Measurements from ENCODE around the gene AURKAIP1. TPM values are rescaled to one million over a fixed set of nuclear protein-coding genes. Genes with fewer than 3 reads are reported as not detected.

AURKAIP1 gene
- total RNA-seq, 1 experiment from 2014 or later = 823 TPM

DNA sequence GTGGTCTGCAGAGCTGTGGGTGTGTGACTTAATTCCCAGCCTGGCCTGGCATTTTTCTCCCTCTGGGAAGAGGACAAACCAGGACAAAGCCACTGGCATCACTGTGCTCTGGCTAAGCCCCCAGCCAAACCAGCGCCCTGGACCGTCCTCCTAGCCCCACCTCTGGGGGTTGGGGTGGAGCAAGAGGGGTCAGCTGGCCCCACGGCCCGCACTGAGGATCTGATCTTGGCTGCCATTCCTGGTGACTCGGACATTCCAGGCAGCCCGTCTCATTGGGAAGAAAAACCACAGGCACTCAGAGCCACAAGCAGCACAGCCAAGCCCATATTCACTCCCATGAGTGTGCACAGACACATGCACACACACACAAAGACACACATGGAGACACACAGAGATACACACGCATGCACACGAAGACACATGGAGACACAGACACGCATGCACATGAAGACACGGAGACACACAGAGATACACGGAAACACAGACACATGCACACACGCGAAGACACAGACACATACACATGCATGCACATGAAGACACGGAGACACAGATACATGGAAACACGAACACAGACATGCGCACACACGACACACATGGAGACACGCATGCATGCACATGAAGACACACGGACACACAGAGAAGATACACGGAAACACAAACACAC is 14.4 kb downstream of the AURKAIP1 start:
- peak; percentile 80 for ATAC-seq
- no peaks in the 10 kb centered on the region for H3K36me3 ChIP-seq (ENCODE audit: low read depth, low read length)
- DNase-seq = peak; percentile 97
- ChIA-PET CTCF (no interaction called here), POLR2A (ENCODE audit: unreplicated experiment) (no interaction called here)
- H3K79me2 ChIP-seq (ENCODE audit: low read length) = no peaks in the 10 kb centered on the region
- H3K9ac ChIP-seq (ENCODE audit: low read length) = no peak overlapping the region
- no peaks in the 10 kb centered on the region for H3K9me2 ChIP-seq (replicated peaks; ENCODE audit: low read length)
- no peaks in the 10 kb centered on the region for H4K20me1 ChIP-seq (ENCODE audit: low read length)
- TSS peak; percentile 25 for BruUV-seq (replicated peaks)
- peak overlapping the region; percentile 30 for H3K27ac ChIP-seq (ENCODE audit: low read length)
- no peak overlapping the region for H3K4me3 ChIP-seq (ENCODE audit: low read length)
- H3K9me3 ChIP-seq (ENCODE audit: low read length) = no peaks in the 10 kb centered on the region
- no peak overlapping the region for H2AFZ ChIP-seq (ENCODE audit: low read length)
- H3K4me1 ChIP-seq (ENCODE audit: insufficient read depth, low read length) = peaks cover 29% of the 10 kb centered on the region
- TF ChIP-seq, protein P1, sequence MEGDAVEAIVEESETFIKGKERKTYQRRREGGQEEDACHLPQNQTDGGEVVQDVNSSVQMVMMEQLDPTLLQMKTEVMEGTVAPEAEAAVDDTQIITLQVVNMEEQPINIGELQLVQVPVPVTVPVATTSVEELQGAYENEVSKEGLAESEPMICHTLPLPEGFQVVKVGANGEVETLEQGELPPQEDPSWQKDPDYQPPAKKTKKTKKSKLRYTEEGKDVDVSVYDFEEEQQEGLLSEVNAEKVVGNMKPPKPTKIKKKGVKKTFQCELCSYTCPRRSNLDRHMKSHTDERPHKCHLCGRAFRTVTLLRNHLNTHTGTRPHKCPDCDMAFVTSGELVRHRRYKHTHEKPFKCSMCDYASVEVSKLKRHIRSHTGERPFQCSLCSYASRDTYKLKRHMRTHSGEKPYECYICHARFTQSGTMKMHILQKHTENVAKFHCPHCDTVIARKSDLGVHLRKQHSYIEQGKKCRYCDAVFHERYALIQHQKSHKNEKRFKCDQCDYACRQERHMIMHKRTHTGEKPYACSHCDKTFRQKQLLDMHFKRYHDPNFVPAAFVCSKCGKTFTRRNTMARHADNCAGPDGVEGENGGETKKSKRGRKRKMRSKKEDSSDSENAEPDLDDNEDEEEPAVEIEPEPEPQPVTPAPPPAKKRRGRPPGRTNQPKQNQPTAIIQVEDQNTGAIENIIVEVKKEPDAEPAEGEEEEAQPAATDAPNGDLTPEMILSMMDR (conservative IDR thresholded peaks at IDR 0.05; ENCODE audit: low read depth, low read length) = no peak
- TF ChIP-seq EZH2 (IDR thresholded peaks at IDR 0.05; ENCODE audit: low read length, unreplicated experiment) (no peak), EZH2phosphoT487 (IDR thresholded peaks at IDR 0.05; ENCODE audit: borderline replicate concordance, low read length) (no peak)
- no peaks in the 10 kb centered on the region for H3K27me3 ChIP-seq (ENCODE audit: low read length)
- H3F3A ChIP-seq (ENCODE audit: low read length, unreplicated experiment) = no peaks in the 10 kb centered on the region
- peak overlapping the region; percentile 56 for H3K4me2 ChIP-seq (ENCODE audit: low read length)
- intact Hi-C loops (cut with micrococcal nuclease) = loop anchor here (2.0 kb wide), 1 partner anchor 16 kb away; no protein-coding TSS in a partner anchor

DNA sequence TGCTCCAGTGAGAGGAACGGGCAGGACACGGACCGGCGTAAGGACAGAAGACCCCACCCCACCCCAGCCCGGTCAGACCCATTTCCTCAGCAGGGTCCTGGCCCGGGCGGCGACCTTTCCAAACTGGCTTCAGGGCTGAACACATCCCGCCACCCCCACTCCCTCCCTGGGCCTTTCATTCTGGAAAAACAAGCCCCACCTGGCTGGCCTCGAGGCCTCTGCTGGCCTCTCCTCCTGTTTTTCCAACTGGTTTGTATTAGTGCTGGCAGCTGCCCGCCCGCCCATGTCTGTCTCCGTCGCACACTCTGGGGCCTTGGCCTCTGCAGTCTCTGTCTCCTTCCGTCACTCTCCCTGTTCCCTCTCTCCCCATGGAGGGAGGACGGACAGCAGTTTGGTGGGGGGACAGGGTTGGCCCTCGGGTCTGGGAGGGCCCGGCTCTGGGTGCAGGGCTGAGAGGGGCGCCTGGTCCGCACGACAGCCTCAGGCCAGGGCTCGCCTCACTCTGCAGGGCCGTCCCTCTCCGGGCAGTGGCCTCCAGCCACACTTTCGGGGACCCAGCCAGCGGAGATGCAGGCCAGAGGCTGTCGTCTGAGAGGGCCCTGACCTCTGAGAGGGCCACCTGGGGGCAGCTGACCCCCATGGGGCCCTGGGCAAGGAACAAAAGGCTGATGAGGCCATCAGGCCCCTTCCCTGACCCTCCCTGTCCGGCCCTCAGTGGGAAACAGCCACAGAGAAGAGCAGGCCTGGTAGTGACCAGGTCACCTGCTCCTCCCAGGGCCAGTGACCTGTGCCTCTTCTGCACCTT is 15.1 kb downstream of the AURKAIP1 start:
- no peak for DNase-seq
- BruUV-seq (replicated peaks) = no TSS peak
- TF ChIP-seq EZH2phosphoT487 (IDR thresholded peaks at IDR 0.05; ENCODE audit: borderline replicate concordance, low read length) (no peak), EZH2 (IDR thresholded peaks at IDR 0.05; ENCODE audit: low read length, unreplicated experiment) (no peak)
- TF ChIP-seq, protein P1 (conservative IDR thresholded peaks at IDR 0.05; ENCODE audit: low read depth, low read length) = no peak
- CTCF ChIA-PET = no interaction called here
- no peaks in the 10 kb centered on the region for H3K27me3 ChIP-seq (ENCODE audit: low read length)
- H3K9me3 ChIP-seq (ENCODE audit: low read length) = no peaks in the 10 kb centered on the region
- H3K4me2 ChIP-seq (ENCODE audit: low read length) = peak overlapping the region; percentile 56
- peak; percentile 11 for ATAC-seq
- POLR2A ChIA-PET (ENCODE audit: unreplicated experiment) = no interaction called here
- no peaks in the 10 kb centered on the region for H3K79me2 ChIP-seq (ENCODE audit: low read length)
- intact Hi-C loops (cut with micrococcal nuclease) = loop anchor here (2.0 kb wide), 1 partner anchor 15 kb away; no protein-coding TSS in a partner anchor
- peaks cover 30% of the 10 kb centered on the region for H3K4me1 ChIP-seq (ENCODE audit: insufficient read depth, low read length)
- H3K4me3 ChIP-seq (ENCODE audit: low read length) = no peak overlapping the region
- no peaks in the 10 kb centered on the region for H4K20me1 ChIP-seq (ENCODE audit: low read length)
- H3K9me2 ChIP-seq (replicated peaks; ENCODE audit: low read length) = no peaks in the 10 kb centered on the region
- no peak overlapping the region for H3K9ac ChIP-seq (ENCODE audit: low read length)
- no peak overlapping the region for H2AFZ ChIP-seq (ENCODE audit: low read length)
- H3K27ac ChIP-seq (ENCODE audit: low read length) = peak overlapping the region; percentile 30
- no peaks in the 10 kb centered on the region for H3F3A ChIP-seq (ENCODE audit: low read length, unreplicated experiment)
- no peaks in the 10 kb centered on the region for H3K36me3 ChIP-seq (ENCODE audit: low read depth, low read length)

DNA sequence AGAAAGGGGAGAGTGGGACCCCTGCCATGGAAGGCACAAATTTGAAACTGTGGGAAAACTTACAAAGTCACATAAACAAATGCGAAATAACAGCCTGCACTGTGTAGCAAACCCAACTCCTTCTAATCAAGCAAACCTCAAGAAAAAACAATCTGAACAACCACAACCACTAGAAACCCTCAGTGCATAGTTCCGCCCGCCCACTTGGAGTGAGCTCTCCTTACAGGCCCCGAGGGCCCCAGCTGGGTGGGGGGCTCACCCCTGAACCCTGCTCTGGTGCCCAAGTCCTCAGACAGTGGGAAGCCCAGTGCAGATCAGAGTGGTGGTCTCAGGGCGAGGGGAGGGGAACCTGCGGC is 15.7 kb downstream of the AURKAIP1 start:
- Histone ChIP-seq H3K4me2 (ENCODE audit: low read length) (no peak overlapping the region), H3K79me2 (ENCODE audit: low read length) (no peaks in the 10 kb centered on the region), H3K9me3 (ENCODE audit: low read length) (no peaks in the 10 kb centered on the region), H3K36me3 (ENCODE audit: low read depth, low read length) (no peaks in the 10 kb centered on the region), H3K9ac (ENCODE audit: low read length) (no peak overlapping the region), H4K20me1 (ENCODE audit: low read length) (no peaks in the 10 kb centered on the region), H3K9me2 (replicated peaks; ENCODE audit: low read length) (no peaks in the 10 kb centered on the region), H3K4me1 (ENCODE audit: insufficient read depth, low read length) (peaks cover 33% of the 10 kb centered on the region), H2AFZ (ENCODE audit: low read length) (no peak overlapping the region), H3K27ac (ENCODE audit: low read length) (no peak overlapping the region), H3K4me3 (ENCODE audit: low read length) (no peak overlapping the region), H3F3A (ENCODE audit: low read length, unreplicated experiment) (no peaks in the 10 kb centered on the region), H3K27me3 (ENCODE audit: low read length) (no peaks in the 10 kb centered on the region)
- DNase-seq = no peak
- ChIA-PET POLR2A (ENCODE audit: unreplicated experiment) (no interaction called here), CTCF (no interaction called here)
- intact Hi-C loops (cut with micrococcal nuclease) = no loop called here
- TF ChIP-seq, protein P1 (conservative IDR thresholded peaks at IDR 0.05; ENCODE audit: low read depth, low read length) = no peak
- TF ChIP-seq EZH2phosphoT487 (IDR thresholded peaks at IDR 0.05; ENCODE audit: borderline replicate concordance, low read length) (no peak), EZH2 (IDR thresholded peaks at IDR 0.05; ENCODE audit: low read length, unreplicated experiment) (no peak)
- no TSS peak for BruUV-seq (replicated peaks)
- ATAC-seq = no peak
